HTR-8/SVneo (cell line): Measurements from ENCODE around the gene CYB5R3.

Experiments used
- DNase-seq: peaks from one replicate; pipeline ENCODE4 v3.0.0; 2011; ENCODE audit warnings: low spot score, mixed read lengths; ENCODE audit not compliant: insufficient read length
- FAIRE-seq: peaks from 2 replicates; lab custom pipeline; 2011; peaks lifted over from hg19 to GRCh38; lab: Jason Lieb, UNC

Gene CYB5R3

GRCh38 chr22:42649246-42650099, at the start of gene CYB5R3:
Gene CYB5R3 (minus strand): TSS chr22:42649392. CDS start chr22:42649315, 77 bp downstream.
- peak; percentile 89 for DNase-seq
- no peak for FAIRE-seq

GRCh38 chr22:42697542-42698013, 48.4 kb upstream of the CYB5R3 start:
- FAIRE-seq: peak; percentile 51
- peak; percentile 61 for DNase-seq

- no peak for FAIRE-seq
These were observed 47.3 kb upstream of the CYB5R3 start for GRCh38 chr22:42696331-42696967.

GRCh38 chr22:42695294-42695693, 46.1 kb upstream of the CYB5R3 start:
- FAIRE-seq: no peak
- no peak for DNase-seq

More at GRCh38 chr22:42696331-42696967, 47.3 kb upstream of the CYB5R3 start:
- DNase-seq: no peak

- FAIRE-seq (no peak), DNase-seq (no peak)
These were observed 44.8 kb upstream of the CYB5R3 start for GRCh38 chr22:42693763-42694683.

GRCh38 chr22:42693055-42693762, 44.0 kb upstream of the CYB5R3 start:
- no peak for FAIRE-seq

GRCh38 chr22:42692239-42693054, 43.3 kb upstream of the CYB5R3 start:
- no peak for DNase-seq
- FAIRE-seq: no peak

More at GRCh38 chr22:42693055-42693762, 44.0 kb upstream of the CYB5R3 start:
- DNase-seq: no peak

- DNase-seq (no peak), FAIRE-seq (no peak)
These were observed 42.2 kb upstream of the CYB5R3 start for GRCh38 chr22:42691440-42691839.

- DNase-seq: peak; percentile 89
- FAIRE-seq: peak; percentile 90
These were observed 39.3 kb upstream of the CYB5R3 start for GRCh38 chr22:42688241-42689211.

GRCh38 chr22:42686756-42687491, 37.7 kb upstream of the CYB5R3 start:
- DNase-seq (no peak), FAIRE-seq (no peak)

GRCh38 chr22:42685941-42686653, 36.9 kb upstream of the CYB5R3 start:
- FAIRE-seq: no peak
- no peak for DNase-seq

- FAIRE-seq (no peak), DNase-seq (no peak)
These were observed 35.4 kb upstream of the CYB5R3 start for GRCh38 chr22:42684462-42685195.

GRCh38 chr22:42683578-42684283, 34.5 kb upstream of the CYB5R3 start:
- DNase-seq: no peak
- FAIRE-seq: no peak

GRCh38 chr22:42682113-42682851, 33.1 kb upstream of the CYB5R3 start:
- FAIRE-seq: no peak
- no peak for DNase-seq
